ENCODE data around the gene PCBP3.

- TF ChIP-seq GATA2 (IDR thresholded peaks at IDR 0.05; ENCODE audit: low read depth, low read length) (no peak), GATA3 (IDR thresholded peaks at IDR 0.05; ENCODE audit: low read depth, low read length) (no peak)
These were observed 107.4 kb downstream of the PCBP3 start for GRCh38 chr21:45750936-45751335.
